ENCODE data around the gene C15orf39. TPM values are rescaled to one million over a fixed set of nuclear protein-coding genes. Genes with fewer than 3 reads are reported as not detected.

Gene C15orf39
- total RNA-seq, 2 donors from 2014 or later = 22.3 to 27.3 TPM

- no peak overlapping the region for H3K27ac ChIP-seq
- TF ChIP-seq, protein P1, sequence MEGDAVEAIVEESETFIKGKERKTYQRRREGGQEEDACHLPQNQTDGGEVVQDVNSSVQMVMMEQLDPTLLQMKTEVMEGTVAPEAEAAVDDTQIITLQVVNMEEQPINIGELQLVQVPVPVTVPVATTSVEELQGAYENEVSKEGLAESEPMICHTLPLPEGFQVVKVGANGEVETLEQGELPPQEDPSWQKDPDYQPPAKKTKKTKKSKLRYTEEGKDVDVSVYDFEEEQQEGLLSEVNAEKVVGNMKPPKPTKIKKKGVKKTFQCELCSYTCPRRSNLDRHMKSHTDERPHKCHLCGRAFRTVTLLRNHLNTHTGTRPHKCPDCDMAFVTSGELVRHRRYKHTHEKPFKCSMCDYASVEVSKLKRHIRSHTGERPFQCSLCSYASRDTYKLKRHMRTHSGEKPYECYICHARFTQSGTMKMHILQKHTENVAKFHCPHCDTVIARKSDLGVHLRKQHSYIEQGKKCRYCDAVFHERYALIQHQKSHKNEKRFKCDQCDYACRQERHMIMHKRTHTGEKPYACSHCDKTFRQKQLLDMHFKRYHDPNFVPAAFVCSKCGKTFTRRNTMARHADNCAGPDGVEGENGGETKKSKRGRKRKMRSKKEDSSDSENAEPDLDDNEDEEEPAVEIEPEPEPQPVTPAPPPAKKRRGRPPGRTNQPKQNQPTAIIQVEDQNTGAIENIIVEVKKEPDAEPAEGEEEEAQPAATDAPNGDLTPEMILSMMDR (IDR thresholded peaks at IDR 0.05) = no peak
- no peak for DNase-seq
- no peak overlapping the region for H3K9ac ChIP-seq (ENCODE audit: low read depth in 2 of 2, low read length in 2 of 2)
- no peaks in the 10 kb centered on the region for H3K27me3 ChIP-seq
- H3K4me3 ChIP-seq = no peak overlapping the region
- intact Hi-C loops (cut with DNase I) = no loop called here
- H3K36me3 ChIP-seq = no peaks in the 10 kb centered on the region
- no peaks in the 10 kb centered on the region for H3K9me3 ChIP-seq
- no peaks in the 10 kb centered on the region for H3K4me1 ChIP-seq
These were observed 6.4 kb upstream of the C15orf39 start for GRCh38 chr15:75195122-75195765.

- H3K9me3 ChIP-seq = no peaks in the 10 kb centered on the region
- H3K9ac ChIP-seq (ENCODE audit: low read depth in 2 of 2, low read length in 2 of 2) = no peak overlapping the region
- DNase-seq = no peak
- TF ChIP-seq, protein P1 (IDR thresholded peaks at IDR 0.05) = no peak
- H3K4me1 ChIP-seq = peaks cover 4% of the 10 kb centered on the region
- H3K36me3 ChIP-seq = no peaks in the 10 kb centered on the region
- H3K27ac ChIP-seq = no peak overlapping the region
- intact Hi-C loops (cut with DNase I) = no loop called here
- no peaks in the 10 kb centered on the region for H3K27me3 ChIP-seq
- no peak overlapping the region for H3K4me3 ChIP-seq
These were observed 5.9 kb upstream of the C15orf39 start for GRCh38 chr15:75195766-75196241.

- Histone ChIP-seq H3K36me3 (no peaks in the 10 kb centered on the region), H3K27ac (no peak overlapping the region), H3K4me1 (peaks cover 10% of the 10 kb centered on the region), H3K27me3 (no peaks in the 10 kb centered on the region), H3K9ac (ENCODE audit: low read depth in 2 of 2, low read length in 2 of 2) (no peak overlapping the region), H3K9me3 (no peaks in the 10 kb centered on the region), H3K4me3 (no peak overlapping the region)
- DNase-seq = no peak
- intact Hi-C loops (cut with DNase I) = no loop called here
- TF ChIP-seq, protein P1 (IDR thresholded peaks at IDR 0.05) = no peak
These were observed 4.5 kb upstream of the C15orf39 start for GRCh38 chr15:75197062-75197630.

GRCh38 chr15:75198560-75199356 is 2.9 kb upstream of the C15orf39 start:
- Histone ChIP-seq H3K9me3 (no peaks in the 10 kb centered on the region), H3K27ac (no peak overlapping the region), H3K9ac (ENCODE audit: low read depth in 2 of 2, low read length in 2 of 2) (no peak overlapping the region), H3K4me1 (peaks cover 14% of the 10 kb centered on the region), H3K36me3 (no peaks in the 10 kb centered on the region), H3K27me3 (no peaks in the 10 kb centered on the region), H3K4me3 (no peak overlapping the region)
- intact Hi-C loops (cut with DNase I) = no loop called here
- DNase-seq = no peak
- TF ChIP-seq, protein P1 (IDR thresholded peaks at IDR 0.05) = no peak

GRCh38 chr15:75199357-75199940 is 2.2 kb upstream of the C15orf39 start:
- DNase-seq = no peak
- peaks cover 21% of the 10 kb centered on the region for H3K4me1 ChIP-seq
- no peak overlapping the region for H3K27ac ChIP-seq

More at GRCh38 chr15:75199357-75199940, 2.2 kb upstream of the C15orf39 start:
- TF ChIP-seq, protein P1 (IDR thresholded peaks at IDR 0.05) = no peak
- intact Hi-C loops (cut with DNase I) = no loop called here
- Histone ChIP-seq H3K9ac (ENCODE audit: low read depth in 2 of 2, low read length in 2 of 2) (peak overlapping the region in 1 of 2 donors; percentile 97), H3K27me3 (no peaks in the 10 kb centered on the region), H3K9me3 (no peaks in the 10 kb centered on the region), H3K4me3 (no peak overlapping the region), H3K36me3 (no peaks in the 10 kb centered on the region)

All from colonic mucosa (tissue), 4 donors.